Skeletal muscle tissue (tissue), 4 donors: ENCODE results near the gene STARD7. TPM values are rescaled to one million over a fixed set of nuclear protein-coding genes. Genes with fewer than 3 reads are reported as not detected.
A peak's percentile ranks its signal among the peaks of the same experiment; 100 is the strongest.
"Not testable (repeated sequence)": the region's sequence is repeated elsewhere in the genome, so short reads cannot be mapped to it uniquely, and the experiment has no call there.

ENCODE experiments used
- H3K27ac ChIP-seq: one replicate; pipeline ENCODE4 v1.7.0; 2013; ENCODE audit warnings: mild to moderate bottlenecking, low read depth, low read length, inconsistent platforms
- H3K27me3 ChIP-seq, 3 donors: one replicate each; pipeline ENCODE4 v1.7.0; 2013; ENCODE audit warnings: low read length in 3 of 3; ENCODE audit not compliant: control insufficient read depth in 3 of 3, insufficient read depth in 3 of 3
- H3K36me3 ChIP-seq, 3 donors: one replicate each; pipeline ENCODE4 v1.7.0; 2013; ENCODE audit warnings: low read length in 3 of 3; ENCODE audit not compliant: control insufficient read depth in 3 of 3, insufficient read depth in 3 of 3
- H3K4me1 ChIP-seq, 3 donors: one replicate each; pipeline ENCODE4 v1.7.0; 2013; ENCODE audit warnings: low read length in 3 of 3, mild to moderate bottlenecking in 3 of 3; ENCODE audit not compliant: control insufficient read depth in 3 of 3, insufficient read depth in 3 of 3
- H3K4me3 ChIP-seq, 3 donors: one replicate each; pipeline ENCODE4 v1.7.0; 2013; ENCODE audit warnings: low read length in 3 of 3
- H3K9ac ChIP-seq, 3 donors: one replicate each; pipeline ENCODE4 v1.7.0; 2013; ENCODE audit warnings: low read length in 3 of 3, mild to moderate bottlenecking in 3 of 3, moderate library complexity in 2 of 3, low read depth in 1 of 3
- H3K9me3 ChIP-seq, 3 donors: one replicate each; pipeline ENCODE4 v1.7.0; 2013; ENCODE audit warnings: low read length in 3 of 3; ENCODE audit not compliant: control insufficient read depth in 3 of 3
- total RNA-seq: library from RNA; depleted of rRNA; stranded (reverse); fragments of >200 nt; gene quantifications from one replicate; pipeline ENCODE4 v1.2.3, GENCODE V29; 2014
- donor health status: Osteomylitis.

Gene STARD7
- 185 TPM for total RNA-seq

GRCh38 chr2:96208143-96209010, at the start of gene STARD7:
STARD7 (minus strand) TSS chr2:96208827; CDS start chr2:96208434, 393 bp downstream.
- Histone ChIP-seq H3K4me1 (peaks cover 21 to 42% (median 42%) of the 10 kb centered on the region in 3 donors), H3K27ac (peak within 1 kb of the TSS; percentile 91), H3K9ac (peak within 1 kb of the TSS; percentile 90 to 100 (median 97)), H3K36me3 (no peaks in the 10 kb centered on the region), H3K4me3 (peak within 1 kb of the TSS; percentile 88 to 98 (median 89)), H3K27me3 (no peaks in the 10 kb centered on the region), H3K9me3 (no peaks in the 10 kb centered on the region)

- not testable (repeated sequence) for H3K9me3 ChIP-seq, H3K27me3 ChIP-seq
- peaks cover 19 to 22% (median 19%) of the 10 kb centered on the region in 3 donors for H3K36me3 ChIP-seq
- peak overlapping the region in 1 of 3 donors; percentile 52 for H3K4me3 ChIP-seq
- H3K27ac ChIP-seq = peak overlapping the region; percentile 94
- peaks cover 84 to 94% (median 91%) of the 10 kb centered on the region in 3 donors for H3K4me1 ChIP-seq
- peak overlapping the region; percentile 18 to 82 (median 74) for H3K9ac ChIP-seq
Observed at GRCh38 chr2:96257744-96258143, 49.1 kb upstream of the STARD7 start.

DNA sequence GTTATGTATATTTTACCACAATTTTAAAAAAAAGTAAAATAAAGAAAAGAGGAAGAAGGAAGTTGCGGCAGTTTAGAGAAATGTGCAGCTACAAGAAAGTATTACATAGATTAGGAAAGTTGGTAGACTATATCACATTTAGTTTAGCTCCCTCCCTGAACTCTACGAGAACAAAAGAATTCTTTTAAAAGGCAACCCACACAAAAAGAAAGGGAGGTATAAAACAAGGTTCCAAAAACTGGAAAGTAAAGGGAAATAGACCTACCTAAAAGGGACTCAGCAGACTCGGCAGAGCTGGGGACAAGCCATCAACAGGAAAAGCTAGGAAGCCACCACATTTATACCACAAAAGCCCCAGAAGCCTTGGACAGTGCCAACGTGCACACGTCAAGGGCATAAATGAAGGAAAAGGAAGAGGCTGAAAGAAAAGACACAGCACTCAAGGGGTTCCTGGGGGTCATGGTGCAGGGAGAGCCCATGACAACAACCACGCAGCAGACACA, 48.0 kb upstream of the STARD7 start:
- Histone ChIP-seq H3K36me3 (peaks cover 18 to 28% (median 26%) of the 10 kb centered on the region in 3 donors), H3K4me3 (peak overlapping the region in 1 of 3 donors; percentile 29), H3K9ac (peak overlapping the region in 2 of 3 donors; percentile 34 to 60), H3K9me3 (no peaks in the 10 kb centered on the region), H3K27ac (peak overlapping the region; percentile 94), H3K4me1 (peaks cover 88 to 94% (median 93%) of the 10 kb centered on the region in 3 donors), H3K27me3 (no peaks in the 10 kb centered on the region)

- Histone ChIP-seq H3K9ac (peak overlapping the region in 2 of 3 donors; percentile 25 to 68), H3K27me3 (no peaks in the 10 kb centered on the region), H3K36me3 (peaks cover 18 to 28% (median 26%) of the 10 kb centered on the region in 3 donors), H3K9me3 (no peaks in the 10 kb centered on the region), H3K4me3 (peak overlapping the region in 1 of 3 donors; percentile 41), H3K4me1 (peaks cover 78 to 91% (median 90%) of the 10 kb centered on the region in 3 donors), H3K27ac (peak overlapping the region; percentile 77)
Observed at GRCh38 chr2:96254571-96254970, 45.9 kb upstream of the STARD7 start.

DNA sequence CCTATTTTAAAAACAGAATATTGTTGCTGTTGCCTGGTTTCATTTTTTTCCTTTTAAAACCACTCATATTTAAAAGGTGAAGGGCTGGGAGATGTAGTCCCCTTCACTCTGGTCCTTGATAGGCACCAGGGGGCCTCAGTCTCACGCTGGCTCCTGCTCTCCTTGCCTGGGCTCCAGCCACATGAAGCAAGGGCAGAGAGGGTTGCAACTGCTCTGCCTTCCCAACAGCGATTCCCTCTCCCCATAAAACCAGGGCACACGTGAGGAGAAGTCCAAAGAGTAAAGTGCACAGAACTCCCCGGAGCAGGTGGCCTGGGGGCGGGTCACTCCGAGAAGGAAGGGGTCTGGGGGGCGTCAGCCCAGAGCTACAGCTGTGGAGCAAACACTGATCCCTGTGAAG, 44.4 kb upstream of the STARD7 start:
- peaks cover 66 to 86% (median 81%) of the 10 kb centered on the region in 3 donors for H3K4me1 ChIP-seq
- peak overlapping the region in 1 of 3 donors; percentile 17 for H3K4me3 ChIP-seq
- peaks cover 18 to 28% (median 26%) of the 10 kb centered on the region in 3 donors for H3K36me3 ChIP-seq
- peak overlapping the region; percentile 34 to 77 (median 62) for H3K9ac ChIP-seq
- H3K27ac ChIP-seq = peak overlapping the region; percentile 77
- H3K9me3 ChIP-seq = no peaks in the 10 kb centered on the region
- no peaks in the 10 kb centered on the region for H3K27me3 ChIP-seq

DNA sequence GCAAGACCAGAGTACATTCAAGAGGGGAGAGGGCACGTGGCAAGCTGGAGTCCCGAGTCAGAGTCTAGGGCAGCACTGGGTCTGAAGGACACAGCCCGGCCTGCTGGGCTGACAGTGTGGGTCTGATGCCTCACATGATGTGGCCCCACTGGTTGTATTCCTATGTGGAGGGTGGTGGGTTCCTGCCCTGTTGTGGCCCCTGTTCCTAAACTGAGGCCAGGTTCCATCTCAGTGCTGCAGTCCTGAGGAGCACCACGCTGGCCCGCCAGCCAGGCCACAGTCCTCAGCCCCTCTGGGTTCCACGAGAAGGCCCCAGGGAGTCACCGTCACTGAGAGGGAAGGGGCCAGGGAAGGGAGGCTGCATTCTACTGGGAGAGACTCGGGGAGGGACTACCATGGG, 43.9 kb upstream of the STARD7 start:
- Histone ChIP-seq H3K9ac (peak overlapping the region; percentile 27 to 77 (median 34)), H3K36me3 (peaks cover 18 to 28% (median 26%) of the 10 kb centered on the region in 3 donors), H3K4me3 (peak overlapping the region in 2 of 3 donors; percentile 29 to 54), H3K27me3 (no peaks in the 10 kb centered on the region), H3K9me3 (no peaks in the 10 kb centered on the region), H3K27ac (peak overlapping the region; percentile 77), H3K4me1 (peaks cover 62 to 83% (median 78%) of the 10 kb centered on the region in 3 donors)

DNA sequence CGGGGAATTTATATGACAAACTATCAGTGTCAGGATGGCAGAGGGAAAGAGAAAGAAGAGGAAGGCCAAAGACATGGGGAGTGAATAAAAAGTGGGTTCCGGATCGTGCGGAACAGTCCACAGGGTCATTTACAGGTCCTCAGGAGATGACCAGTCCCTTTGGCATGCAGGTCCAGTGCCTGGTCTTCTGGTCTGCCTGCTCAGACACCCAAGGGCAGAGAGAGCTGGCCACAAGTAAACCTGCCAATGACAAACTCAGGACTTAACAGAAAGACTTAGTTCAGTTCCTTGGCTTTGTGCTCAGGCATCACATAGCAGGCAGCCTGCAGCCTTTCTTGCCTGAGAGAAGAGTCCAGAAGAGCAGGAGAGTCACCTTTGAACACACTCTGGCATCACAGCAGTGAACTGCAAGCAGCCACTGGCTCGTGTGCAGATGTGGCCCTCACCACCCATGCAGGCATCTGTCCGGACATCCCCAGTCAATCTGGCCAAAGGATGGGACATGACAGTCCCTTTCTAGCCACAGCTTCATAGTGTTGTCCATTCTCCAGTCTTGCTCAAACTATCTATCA, 43.2 kb upstream of the STARD7 start:
- Histone ChIP-seq H3K36me3 (peaks cover 18 to 28% (median 26%) of the 10 kb centered on the region in 3 donors), H3K4me3 (peak overlapping the region in 2 of 3 donors; percentile 29 to 54), H3K9ac (peak overlapping the region; percentile 14 to 77 (median 34))

GRCh38 chr2:96250188-96250587, 41.6 kb upstream of the STARD7 start:
- Histone ChIP-seq H3K9ac (peak overlapping the region in 2 of 3 donors; percentile 34 to 55), H3K4me3 (no peak overlapping the region), H3K27me3 (no peaks in the 10 kb centered on the region), H3K4me1 (peaks cover 62 to 86% (median 79%) of the 10 kb centered on the region in 3 donors), H3K9me3 (no peaks in the 10 kb centered on the region), H3K27ac (peak overlapping the region; percentile 62), H3K36me3 (peaks cover 15 to 28% (median 24%) of the 10 kb centered on the region in 3 donors)

More for the DNA sequence above, 43.2 kb upstream of the STARD7 start:
- Histone ChIP-seq H3K27me3 (no peaks in the 10 kb centered on the region), H3K9me3 (no peaks in the 10 kb centered on the region), H3K4me1 (peaks cover 61 to 83% (median 79%) of the 10 kb centered on the region in 3 donors), H3K27ac (peak overlapping the region; percentile 77)

DNA sequence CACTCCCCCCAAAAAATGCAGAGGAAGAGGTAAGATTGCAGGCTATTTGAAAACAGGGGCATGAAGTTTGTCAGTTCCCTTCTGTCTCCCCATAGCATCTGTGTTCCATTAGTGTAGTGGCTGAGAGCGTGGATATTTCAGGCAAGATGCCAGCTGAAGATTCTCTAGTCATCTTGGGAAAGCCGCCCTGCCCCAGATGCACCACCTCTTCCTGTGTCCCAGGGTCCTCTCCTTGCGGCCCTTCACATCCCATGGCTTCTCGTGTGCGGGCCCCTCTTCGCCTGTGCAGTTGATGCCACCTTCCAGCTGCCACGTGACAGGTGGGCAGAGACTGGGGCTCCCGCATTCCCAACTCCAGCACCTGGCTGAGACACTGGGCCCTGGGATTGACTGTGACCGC, 41.0 kb upstream of the STARD7 start:
- H3K9ac ChIP-seq = peak overlapping the region in 1 of 3 donors; percentile 20
- peaks cover 58 to 81% (median 74%) of the 10 kb centered on the region in 3 donors for H3K4me1 ChIP-seq
- no peak overlapping the region for H3K4me3 ChIP-seq
- H3K9me3 ChIP-seq = no peaks in the 10 kb centered on the region
- no peaks in the 10 kb centered on the region for H3K27me3 ChIP-seq
- H3K27ac ChIP-seq = peak overlapping the region; percentile 62
- peaks cover 15 to 25% (median 20%) of the 10 kb centered on the region in 3 donors for H3K36me3 ChIP-seq
